C1 segment of cervical spinal cord (tissue), 14 donors: ENCODE data around the gene F10.

Experiments used
- DNase-seq, 14 donors: peaks; one replicate each; lab custom pipeline; 2025; lab: John Stamatoyannopoulos, UW

F10 gene

DNA sequence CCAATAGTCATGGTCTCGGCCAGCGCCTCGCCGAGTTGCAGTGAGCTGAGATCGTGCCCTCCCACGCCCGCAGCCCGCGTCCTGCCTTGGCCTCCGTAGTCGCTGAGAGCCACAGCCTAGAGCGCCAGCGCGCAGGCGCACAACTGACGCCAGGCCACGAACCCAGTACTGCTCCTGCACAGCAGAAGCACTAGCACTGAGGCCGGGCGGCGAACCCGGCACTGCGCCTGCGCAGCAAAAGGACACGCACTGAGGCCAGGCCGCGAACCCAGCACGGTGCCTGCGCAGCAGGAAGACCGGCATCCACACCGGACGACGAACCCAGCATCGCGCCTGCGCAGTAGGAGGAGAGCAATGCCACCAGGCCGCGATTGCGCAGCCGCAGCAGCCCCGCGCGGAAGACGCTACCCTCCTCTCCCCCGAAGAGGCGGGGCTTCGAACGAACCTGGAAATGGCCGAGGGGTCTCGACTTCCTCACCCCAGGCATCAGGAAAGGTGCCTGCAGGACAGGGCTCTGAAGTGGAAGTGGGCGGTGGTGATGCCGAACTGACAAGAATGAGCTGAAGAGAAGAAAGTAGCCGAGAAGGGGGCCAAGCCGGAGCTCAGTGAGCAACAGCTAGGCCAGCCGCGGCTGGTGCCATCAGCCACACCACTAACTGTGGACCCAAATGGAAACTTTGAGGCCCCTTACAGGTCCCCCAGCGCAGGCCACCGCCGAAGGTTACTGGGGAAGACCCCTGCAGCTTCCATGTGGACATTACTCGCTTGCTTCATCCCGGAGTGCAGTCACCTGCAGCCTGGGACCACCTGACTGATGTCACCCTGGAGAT, 7.5 kb downstream of the F10 start:
- DNase-seq, result peak in 1 of 14 donors; percentile 29

DNA sequence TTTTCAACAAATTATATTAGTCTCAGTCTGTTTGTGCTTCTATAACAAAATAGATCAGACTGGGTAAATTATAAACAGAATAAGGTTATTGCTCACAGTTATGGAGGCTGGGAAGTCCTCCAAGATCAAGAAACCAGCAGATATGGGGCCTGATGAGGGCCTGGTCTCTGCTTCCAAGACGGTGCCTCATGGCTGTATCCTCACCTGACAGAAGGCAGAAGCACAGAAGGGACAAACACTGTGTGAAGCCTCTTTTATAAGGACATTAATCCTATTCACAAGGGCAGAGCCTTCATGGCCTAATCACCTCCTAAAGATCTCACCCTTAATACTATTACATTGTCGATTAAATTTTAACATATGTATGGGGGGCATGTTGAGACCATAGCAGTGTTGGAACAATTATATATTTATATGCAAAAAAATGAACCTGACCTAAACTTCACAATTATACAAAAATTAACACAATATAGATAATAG, 12.7 kb downstream of the F10 start:
- DNase-seq, result no peak

DNA sequence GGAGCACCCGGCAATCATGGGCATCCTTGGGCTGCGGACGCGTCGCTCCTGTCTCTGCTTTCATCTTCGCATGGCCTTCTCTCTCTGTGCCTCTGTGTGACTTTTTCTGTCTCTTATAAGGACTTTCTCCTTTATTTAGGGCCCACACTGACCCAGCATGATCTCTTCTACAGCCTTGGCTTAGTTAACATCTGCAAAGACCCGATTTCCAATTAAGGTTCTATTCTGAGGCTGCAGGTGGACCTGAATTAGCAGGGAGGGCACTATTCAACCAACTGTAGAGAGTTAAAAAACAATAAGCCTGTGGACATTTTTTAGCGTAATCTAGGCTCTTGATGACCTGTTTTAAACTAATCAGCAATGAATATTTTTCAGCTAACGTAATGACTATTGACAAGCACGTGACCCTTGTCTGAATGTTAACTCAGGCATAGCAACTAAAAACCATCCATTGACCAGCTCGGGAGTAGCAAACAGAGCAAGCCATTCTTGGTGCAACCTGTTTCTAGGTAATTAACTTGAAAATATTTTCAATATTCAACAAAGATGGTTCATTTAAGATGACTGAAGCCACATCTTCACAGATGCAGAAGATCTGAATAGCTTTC, 15.2 kb downstream of the F10 start:
- DNase-seq, result no peak

DNA sequence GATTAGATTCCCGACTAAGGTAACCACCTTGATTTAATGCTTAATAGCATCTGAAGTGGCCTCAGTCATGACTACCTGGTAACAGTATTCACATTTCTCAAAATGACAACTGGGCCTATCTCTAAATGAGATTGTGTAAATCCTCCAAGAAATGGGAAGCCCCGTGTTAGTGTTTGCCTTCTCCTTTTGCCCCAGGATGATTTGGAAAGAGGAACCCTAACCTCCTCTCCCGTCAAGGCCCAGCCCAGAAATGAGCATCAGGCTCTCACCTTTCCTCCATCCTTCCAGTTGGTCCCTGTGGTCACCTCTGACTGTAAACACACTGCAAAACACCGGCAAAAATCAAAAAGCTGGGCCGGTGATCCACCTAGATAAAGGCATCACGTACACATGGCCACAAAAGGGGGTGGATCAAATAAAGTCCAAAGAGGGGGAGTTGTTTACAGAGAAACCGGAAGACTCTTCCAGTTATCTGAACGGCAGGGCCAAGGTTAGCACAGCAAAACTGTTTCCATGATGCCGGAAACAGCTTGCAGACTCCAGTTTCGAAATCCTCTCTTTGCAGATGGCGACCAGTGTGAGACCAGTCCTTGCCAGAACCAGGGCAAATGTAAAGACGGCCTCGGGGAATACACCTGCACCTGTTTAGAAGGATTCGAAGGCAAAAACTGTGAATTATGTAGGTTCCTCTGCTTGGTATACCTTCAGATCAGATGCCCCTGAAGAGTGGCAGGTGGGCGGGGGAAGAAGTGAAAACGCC, 16.4 kb downstream of the F10 start:
- no peak for DNase-seq

DNA sequence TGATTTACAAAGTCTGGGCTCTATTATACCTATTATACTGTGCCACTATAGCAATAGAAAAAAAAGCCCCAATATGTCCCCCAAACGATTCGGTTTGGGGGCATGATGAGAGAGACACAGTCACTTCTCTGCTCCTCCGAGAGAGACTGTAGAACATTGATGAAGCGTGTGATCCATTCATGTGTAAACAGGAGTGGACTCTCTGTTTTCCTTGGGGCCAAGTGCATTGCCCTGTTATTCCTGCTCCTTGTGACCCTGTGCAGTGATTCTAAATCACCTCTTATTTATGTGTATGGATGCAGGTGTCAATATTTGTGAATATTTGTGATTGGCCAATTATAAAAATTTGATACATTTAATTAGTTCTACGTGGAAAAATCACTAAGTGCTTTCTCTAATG, 17.0 kb downstream of the F10 start:
- no peak for DNase-seq

DNA sequence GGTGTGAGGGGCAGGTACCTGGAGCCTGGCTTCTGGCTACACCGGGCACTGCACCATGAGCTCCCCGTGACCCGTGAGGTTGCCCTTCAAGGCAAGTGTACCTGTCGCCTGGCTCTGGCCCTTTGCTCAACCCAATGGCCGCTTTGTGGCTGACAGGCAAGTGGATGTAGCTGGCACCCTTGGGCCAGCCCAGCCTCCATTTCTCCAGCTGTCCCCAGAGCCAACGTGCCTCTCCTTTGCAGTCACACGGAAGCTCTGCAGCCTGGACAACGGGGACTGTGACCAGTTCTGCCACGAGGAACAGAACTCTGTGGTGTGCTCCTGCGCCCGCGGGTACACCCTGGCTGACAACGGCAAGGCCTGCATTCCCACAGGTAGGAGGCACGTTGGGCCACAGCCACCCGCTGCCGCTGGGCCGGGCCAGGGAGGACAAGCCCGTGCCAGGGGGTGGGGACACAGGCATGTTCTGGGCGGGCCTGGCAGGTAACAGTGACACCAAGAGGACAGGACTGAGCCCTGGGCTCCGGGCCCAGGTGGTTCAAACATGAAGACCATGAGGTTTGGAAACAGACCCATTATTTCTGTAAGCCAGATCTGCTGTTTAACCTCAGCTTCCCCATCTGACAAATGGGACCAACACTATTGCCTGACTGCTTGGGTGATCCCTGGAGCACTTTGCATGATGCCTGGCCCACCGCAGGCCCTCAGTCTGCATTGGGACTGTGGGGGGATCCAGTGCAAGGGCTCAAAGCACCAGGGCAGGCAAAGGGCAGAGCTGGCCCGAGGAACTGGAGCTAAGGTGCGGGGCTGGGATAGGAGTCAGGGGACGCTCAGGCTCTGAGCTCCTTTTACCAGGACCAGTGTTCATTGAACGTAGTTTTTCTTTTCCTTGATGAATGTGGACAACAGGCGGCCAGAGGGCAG, 18.3 kb downstream of the F10 start:
- no peak for DNase-seq

DNA sequence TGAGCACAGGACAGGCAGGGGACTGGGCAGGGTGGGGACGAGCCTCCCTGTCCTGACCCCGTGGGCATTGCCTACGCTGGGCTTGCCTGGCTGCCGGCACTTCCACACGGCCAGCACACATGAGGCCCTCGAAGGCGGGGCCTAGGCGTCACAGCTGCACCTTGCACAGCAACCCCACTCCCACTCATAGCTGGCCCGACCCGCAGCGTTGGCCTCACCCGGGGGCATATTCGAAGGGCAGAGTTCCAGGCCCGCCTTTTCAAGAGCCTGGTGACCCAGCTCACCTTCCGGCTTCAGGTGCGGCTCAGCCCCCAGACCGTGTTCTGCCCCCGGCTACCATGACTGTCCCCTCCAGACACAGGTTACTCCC, 19.0 kb downstream of the F10 start:
- no peak for DNase-seq

DNA sequence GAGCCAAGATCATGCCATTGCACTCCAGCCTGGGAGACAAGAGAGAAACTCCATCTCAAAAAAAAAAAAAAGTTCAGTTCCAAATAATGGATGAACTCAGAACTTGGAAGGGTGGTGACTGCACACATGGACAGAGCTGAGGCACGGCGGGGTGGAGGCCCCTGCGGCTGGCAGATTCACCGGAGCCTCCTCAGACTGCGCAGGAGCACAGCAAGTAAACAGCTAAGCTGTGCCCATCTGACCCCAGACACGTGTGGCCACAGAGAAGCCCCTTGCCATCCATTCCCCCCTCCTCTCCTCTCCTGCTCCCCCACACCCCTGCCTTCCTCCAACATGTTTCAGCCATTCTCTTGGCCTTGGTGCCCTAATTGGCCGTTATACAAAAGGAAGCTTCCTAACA, 20.3 kb downstream of the F10 start:
- no peak for DNase-seq

DNA sequence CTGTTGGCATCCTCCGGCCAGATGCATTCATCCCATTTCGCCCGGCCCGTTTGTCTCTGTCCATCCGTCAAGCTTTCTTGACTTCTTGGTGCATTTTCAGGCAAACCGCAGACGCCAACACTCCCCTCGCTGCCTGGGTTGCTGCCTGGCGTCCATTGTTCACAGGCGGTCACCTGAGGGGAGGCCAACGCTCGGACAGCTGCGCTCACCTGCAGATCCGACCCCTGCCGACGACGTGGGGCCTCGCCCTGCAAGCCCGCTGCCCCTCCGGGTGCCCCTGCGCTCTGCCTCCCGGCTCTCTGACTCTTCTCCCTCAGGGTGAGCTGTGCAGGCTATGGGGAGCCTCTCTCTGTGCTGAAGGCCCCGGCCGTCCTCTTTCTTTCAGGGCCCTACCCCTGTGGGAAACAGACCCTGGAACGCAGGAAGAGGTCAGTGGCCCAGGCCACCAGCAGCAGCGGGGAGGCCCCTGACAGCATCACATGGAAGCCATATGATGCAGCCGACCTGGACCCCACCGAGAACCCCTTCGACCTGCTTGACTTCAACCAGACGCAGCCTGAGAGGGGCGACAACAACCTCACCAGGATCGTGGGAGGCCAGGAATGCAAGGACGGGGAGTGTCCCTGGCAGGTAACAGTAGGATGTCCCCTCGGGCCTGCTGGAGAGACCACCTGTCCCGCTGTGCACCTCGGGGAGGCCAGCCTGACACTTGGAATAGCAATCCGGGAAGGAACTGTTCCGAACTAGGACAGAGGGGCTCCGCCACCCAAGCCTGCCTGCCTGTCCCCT, 21.1 kb downstream of the F10 start:
- DNase-seq, result no peak

DNA sequence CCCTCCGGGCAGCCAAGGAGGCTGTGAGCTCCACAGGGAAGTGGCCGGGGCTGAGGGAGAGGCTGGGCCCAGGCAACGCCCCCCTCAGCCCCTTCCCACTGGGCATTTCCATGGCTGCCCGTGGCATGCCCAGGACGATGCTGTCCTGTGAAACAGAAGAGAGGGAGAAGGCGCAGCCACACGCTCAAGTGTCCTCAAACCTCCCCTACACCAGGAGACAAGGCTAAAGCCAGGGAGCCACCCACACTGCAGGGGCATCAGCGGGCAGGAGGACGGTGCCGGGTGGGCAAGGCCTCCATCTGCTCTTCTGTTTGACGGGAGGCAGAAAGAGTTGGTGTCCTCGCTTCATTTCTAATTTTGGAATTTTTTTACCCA, 21.6 kb downstream of the F10 start:
- DNase-seq, result no peak

DNA sequence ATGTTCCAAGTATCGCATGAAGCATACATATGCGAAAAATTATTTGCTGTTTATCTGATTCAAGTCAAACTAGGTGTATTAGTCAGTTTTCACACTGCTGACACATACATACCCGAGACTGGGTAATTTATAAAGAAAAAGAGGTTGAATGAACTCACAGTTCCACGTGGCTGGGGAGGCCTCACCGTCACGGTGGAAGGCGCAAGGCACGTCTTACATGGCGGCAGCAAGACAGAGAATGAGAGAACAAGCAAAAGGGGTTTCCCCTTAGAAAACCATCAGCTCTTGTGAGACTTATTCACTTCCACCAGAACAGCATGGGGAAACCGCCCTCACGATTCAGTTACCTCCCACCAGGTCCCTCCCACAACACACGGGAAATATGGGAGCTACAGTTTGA, 22.9 kb downstream of the F10 start:
- no peak for DNase-seq

DNA sequence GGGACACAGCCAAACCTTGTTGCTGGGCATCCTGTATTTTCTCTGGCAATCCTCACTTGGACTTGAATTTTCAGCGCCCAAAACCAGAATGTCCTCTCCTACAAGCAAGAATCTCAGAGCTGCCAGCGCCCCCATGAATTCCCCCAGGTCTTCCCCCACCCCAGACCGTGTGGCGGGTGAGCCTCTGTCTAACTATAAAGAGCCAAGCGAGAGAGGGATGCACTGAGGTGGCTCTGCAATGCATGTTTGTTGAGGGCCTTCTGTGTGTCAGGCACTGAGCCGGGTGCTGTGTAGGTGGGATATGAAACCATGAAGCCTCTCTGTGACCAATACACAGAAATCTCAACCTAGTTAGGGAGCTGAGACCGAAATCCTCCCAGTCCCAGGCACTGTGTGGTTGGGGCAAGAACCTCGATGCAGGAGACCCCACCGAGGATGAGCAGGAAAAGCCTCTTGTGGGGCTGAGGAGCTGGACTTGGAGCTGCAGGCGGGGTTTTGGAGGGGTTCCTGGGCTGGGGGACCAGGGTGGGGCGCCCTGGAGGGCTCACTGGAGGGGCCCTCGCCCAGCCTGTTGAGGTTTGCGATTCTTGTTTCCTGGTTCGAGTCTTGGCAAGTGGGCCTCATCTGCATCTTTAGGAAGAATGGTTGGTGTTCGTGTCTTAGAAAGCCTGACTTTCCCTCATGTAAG, 23.5 kb downstream of the F10 start:
- DNase-seq, result no peak

DNA sequence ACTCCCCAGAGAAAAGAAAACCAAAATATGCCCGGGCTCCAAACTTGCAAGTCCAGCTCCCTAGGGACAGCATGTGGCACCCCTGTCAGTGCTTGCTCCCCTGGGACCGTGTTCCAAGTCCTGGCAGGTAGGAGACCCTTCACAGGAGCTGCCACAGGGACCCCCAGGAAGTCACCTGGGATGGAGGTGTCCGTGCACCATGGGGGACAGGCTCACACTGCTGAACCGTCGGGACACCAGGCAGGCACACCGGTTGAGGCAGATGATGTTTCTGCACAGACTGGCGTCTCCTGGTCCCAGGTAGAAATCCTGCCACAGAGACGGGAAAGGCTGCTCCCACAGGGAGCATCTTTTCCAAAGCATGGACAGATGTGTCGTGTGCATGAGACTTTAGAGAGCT, 24.2 kb downstream of the F10 start:
- no peak for DNase-seq

DNA sequence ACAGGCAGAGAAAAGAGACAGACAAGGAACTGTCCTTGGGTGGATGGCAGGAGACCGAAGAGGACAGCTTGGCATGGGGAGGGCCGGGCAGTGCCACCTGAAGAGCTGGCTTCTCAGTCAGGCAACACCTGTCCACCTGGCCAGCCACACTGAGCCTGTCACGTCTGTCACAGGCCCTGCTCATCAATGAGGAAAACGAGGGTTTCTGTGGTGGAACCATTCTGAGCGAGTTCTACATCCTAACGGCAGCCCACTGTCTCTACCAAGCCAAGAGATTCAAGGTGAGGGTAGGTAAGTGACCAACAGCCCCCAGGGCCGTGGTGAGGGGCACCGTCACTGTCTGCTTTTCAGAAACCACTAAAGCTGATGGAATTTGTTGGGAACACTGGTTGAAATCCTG, 24.6 kb downstream of the F10 start:
- DNase-seq, result peak in 1 of 14 donors; percentile 10

DNA sequence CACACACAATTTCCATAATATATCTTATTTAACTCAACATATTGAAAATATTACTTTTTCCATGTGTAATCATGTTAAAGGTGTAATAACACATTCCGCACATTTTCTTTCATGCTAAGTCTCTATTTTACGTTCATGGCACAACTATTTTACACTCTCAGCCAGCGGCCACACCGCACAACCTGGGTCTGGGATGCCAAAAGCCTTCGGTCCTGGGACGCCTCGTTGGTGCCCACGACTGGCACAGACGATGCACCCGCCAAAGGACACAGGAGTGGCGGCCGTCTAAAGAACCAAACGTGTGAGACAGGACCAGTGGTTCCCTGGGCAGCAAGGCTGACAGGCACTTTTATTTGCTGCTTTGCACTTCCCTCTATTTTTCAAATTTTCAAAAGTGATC, 25.8 kb downstream of the F10 start:
- no peak for DNase-seq

DNA sequence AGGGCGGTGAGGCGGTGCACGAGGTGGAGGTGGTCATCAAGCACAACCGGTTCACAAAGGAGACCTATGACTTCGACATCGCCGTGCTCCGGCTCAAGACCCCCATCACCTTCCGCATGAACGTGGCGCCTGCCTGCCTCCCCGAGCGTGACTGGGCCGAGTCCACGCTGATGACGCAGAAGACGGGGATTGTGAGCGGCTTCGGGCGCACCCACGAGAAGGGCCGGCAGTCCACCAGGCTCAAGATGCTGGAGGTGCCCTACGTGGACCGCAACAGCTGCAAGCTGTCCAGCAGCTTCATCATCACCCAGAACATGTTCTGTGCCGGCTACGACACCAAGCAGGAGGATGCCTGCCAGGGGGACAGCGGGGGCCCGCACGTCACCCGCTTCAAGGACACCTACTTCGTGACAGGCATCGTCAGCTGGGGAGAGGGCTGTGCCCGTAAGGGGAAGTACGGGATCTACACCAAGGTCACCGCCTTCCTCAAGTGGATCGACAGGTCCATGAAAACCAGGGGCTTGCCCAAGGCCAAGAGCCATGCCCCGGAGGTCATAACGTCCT, 26.4 kb downstream of the F10 start:
- no peak for DNase-seq

DNA sequence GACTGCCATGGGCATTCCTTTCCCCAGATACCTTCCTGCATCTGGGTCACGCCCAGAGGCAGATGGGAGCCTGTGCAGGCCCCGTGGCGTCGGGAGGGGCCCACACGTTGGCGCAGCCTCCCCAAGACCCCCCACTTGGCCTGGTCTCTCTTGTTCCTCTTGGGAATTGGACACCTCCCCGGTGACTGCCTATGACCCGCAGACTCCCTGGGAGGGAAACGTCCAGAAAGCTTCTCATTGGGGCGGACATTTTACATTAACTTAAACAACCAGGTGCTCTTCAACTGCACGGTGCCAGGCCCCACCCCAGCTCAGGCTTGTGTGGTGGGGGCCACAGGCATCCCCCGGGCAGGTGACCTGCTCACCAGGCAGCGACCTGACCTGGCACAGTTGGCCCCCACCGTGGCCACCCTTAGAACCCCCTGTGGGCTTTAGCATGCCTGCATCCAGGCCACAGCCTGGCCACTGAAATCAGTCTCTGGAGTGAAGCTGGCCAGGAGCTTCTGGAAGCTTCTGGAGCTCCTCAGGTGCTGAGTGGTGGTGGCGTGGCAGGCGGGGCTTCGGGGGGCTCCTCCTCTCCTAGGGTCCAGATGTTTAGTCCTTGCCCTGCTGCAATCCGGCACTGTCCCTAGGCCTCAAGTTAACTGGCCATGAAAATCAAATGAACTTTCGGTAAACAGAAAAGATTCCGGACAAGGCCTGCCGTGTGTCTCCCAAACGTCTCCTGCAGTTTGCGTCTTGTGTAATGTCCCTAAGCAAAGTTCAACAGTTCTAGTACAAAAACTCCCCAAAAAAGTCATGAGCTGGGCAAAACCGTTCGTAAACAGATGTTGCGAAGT, 27.3 kb downstream of the F10 start:
- no peak for DNase-seq

DNA sequence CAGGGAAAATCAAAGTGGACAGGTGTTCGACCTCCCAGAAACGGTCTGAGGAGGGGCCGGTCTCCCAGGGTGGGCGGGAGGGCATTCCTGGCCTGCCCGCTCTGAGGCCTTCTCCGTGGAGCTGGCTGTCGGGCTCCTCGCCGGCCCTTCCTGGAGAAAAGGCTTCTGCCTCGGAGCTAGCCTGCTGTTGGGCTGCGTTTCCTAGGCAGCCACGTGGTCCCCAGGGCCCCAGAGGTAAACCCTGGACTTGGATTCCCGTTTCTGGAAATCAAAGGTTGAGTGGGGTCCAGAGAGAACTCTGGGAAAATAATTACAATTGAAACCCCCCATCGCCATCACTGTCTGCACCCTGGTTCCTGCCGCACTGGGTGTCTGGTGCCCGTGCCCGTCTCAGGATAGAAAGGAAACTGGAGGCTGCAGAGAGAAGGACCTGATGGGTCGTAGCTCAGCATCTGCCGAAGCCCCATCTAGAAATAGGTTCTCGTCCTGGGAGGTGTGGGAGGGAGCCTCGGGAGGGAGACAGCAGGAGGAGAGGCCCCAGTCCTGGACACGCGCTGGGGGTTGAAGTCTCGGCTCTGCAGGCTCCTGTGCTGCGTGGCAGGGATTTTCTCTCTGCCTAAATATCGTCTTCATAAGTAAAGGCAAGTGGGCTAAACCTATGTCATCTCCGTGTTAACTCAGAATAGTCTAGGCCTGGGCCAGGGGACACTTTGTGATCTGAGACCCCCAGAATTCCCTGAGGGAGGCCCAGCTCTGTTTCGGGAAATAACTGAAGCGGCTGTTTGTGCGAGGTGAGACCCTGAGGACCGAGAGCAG, 28.2 kb downstream of the F10 start:
- no peak for DNase-seq
